Activated T-cell treated with anti-CD3 and anti-CD28 coated beads for 24 hours (primary cell): ENCODE results near the gene XPNPEP1.
"Not testable (repeated sequence)": the region's sequence is repeated elsewhere in the genome, so short reads cannot be mapped to it uniquely, and the experiment has no call there.

Source experiments
- DNase-seq: peaks from one replicate; pipeline ENCODE4 v3.0.0-alpha.2; 2020; ENCODE audit warnings: low read depth

The XPNPEP1 gene

DNA sequence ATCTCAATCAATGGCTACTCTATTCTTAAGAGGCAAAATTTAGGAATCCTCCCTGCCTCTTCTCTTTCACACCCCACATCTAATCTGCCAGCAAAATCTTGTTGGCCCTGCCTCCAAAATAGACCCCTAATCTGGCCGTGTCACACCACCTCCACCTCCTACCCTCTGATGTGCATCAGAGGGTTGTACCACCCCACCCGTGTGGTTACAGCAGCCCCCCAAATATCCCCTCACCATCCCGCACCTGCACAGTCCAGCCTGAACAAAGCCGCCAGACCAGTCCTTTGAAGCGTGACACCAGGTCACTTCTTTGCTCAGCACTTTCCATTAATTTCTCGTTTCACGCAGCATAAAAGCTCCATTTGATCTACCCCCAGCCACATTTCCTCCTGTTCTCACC lies 776 bp upstream of the XPNPEP1 start:
- no peak for DNase-seq

DNA sequence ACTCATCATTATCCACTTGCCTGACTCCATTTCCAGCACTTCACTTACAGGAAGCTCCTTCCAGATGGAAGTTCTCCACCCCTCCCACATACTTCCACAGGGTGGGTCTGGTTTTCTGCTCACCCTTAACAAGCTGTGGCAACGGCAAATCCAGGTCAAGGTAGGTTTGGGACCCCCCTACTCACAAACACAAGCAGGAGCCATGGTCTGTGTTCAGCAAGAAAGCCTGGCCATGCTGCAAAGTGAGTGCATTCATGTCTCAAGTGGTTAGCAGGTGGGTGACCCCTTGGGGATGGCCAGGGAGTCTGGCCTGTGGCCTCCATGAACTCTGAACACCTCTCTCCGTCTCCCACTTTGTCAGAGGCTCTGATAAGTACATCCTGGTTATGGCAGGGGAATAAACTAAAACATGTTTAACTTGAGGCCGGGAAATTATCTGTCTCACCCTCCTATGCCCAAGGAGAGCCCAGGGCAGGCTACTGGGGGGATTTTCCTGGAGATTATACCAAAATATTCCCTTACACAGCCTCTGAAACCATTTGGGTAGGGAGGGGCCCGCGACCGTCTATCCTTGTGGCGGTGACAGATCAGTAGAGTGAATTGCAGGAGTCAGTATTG lies 844 bp downstream of the XPNPEP1 start:
- DNase-seq: no peak

DNA sequence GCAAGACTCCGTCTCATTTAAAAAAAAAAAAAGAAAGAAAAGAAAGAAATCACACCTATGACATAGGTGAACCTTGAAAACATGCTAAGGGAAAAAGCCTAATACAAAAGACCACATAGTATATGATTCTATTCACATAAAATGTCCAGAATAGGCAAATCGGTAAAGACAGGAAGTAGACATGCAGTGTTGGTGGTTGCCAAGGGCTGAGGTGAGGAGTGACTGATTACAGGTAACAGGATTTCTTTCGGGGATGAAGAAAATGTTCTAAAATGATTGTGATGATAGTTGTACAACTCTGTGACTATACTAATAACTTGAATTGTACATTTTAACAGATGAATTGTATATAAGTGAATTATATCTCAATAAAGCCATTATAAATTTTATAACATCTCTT lies 3.3 kb downstream of the XPNPEP1 start:
- no peak for DNase-seq

DNA sequence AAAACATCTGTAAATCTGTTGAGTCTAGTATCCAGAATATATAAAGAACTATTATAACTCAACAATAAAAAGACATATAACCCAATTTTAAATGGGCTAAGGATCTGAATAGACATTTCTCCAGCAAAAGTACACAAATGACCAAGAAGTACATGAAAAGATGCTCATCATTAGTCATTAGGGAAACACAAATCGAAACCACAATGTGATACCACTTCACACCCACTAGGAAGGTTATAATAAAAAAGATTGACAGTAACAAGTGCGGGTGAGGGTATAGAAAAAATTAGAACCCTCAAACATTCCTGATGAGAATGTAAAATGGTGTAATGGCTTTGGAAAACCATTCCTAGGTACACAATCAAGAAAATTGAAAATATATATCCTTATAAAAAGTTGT lies 4.1 kb downstream of the XPNPEP1 start:
- DNase-seq: no peak

DNA sequence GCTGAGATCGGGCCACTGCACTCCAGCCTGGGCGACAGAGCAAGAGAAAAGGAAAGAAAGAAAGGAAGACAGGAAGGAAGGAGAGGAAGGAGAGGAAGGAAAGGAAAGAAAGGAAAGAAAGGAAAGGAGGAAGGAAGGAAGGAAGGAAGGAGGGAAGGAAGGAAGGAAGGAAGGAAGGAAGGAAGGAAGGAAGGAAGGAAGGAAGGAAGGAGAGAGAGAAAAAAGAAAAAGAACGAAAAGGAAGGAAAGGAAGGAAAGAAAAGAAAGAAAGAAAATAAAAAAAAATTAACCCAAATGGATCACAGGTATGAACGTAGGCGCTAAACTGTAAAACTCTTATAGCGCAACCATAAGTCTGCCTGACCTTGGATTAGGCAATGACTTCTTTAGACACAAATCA lies 4.6 kb downstream of the XPNPEP1 start:
- not testable (repeated sequence) for DNase-seq

DNA sequence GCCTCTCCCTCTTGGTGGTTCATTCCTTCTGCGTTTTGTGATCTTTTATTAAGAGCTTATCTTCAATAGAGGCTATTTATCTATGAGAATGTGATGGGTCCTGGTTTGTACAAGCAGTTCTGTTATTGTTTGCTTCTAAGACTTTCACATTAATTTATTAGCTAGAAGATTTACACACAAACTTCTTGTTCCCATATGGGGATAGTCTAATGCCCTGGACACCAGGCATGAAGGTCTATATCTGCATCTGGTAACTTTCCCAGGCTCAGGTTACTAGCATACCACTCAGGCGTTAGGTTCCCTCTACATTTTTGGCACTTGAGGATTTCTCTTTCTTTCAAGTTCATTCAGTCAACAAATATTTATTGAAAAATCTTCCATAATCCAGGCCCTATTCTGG lies 7.7 kb downstream of the XPNPEP1 start:
- no peak for DNase-seq

DNA sequence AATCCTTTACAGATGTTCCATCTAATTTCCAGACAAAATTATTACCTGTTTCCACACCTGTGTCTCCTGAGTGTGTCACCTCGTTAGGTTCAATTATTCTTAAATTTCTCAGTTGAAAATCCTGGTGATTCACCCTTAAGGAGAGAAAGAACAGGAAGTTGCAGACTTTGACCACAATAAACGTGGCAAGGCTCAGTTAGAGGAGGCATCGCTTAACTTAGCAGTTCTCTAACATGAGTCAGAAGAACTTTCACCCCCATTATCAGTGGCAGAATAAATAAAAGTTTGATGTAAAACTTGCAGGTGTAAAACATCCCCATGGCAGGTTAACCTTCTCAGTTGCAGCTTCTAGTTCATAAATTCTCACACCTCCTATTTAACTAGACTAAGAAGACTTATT lies 8.3 kb downstream of the XPNPEP1 start:
- peak; percentile 33 for DNase-seq

DNA sequence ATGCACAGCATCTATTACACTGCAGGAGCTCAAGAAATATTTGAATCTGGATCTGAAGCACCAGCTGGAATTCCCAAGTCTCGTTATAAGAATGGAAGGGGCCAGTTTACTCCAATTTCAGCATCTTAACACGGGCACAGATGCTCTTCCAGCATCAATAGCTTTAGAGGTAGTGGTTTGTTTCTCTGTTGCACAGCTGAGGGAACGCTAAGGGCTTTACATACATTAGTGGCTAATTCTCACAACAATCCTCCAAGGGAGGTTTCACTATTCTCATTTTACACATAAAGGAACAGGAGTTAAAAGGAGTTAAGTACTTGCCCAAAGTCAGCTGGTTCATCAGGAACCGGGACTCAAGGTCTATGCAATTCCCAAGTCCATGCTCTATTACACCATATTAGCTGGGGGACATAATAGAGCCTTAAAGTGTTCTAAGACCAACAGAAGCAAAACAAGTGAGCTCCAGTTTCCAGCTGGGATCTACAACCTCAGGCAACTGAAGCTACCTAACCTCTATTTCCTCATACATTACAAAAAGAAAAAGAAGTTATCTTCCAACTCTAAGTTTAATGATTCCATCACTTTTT lies 9.9 kb downstream of the XPNPEP1 start:
- DNase-seq: no peak

DNA sequence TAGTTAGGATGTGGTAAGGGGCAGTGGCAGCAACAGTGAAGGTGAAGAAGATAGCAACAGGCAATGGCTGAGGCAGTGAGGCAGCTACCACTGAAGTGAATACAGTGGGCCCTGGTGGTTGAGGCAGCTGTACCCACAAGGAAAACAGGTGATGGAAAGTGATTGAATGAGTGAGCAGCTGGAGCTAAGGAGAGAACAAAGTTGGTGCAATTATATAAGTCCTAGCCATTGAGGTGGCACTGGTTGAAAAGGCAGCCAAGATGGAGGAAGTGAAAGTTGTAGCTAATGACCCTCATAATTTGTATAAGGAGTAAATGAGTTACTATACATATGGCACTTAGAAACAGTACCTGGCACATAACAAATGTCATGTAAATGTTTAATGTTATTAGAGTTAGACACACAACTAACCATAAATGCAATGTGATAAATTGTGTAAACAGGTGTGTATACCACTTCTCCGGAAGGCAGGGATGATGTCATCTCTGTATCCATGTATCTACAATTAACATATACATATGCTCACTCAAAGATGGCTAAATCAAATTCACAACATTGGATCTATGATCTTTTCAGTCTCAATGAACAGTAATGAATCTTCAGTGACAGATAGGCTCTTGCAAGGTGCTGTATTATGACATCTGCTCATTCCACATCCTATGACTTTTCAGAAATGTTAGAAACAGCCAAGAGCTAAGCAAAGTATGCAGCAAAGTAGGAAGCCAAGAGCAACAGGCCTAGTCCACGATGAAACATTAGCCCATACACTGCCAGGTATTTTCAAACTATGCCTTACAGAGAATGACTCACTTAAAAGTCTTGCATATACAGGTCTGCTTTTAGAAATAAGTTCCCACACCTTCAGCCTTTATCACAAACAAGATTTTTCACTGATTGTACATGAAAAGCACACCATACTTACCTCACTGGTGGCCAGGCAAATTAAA lies 10.7 kb downstream of the XPNPEP1 start:
- no peak for DNase-seq

DNA sequence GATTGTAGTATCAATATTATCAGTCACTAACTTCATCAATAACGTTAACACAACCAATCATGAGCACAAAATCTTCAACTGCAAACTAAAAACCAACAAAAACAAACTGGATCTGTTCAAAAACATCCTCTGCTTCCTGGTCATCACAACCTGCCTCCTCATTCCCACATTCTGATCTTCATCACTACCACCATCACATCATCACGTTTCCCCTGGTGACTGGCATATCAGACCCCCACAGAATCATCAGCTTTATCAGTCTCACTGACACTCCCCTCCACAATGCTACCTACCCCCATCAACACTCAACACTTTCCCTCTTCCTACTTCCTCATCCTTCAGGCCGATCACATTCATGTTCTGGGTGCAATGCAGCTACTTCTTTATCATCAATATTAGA lies 11.4 kb downstream of the XPNPEP1 start:
- DNase-seq: no peak

DNA sequence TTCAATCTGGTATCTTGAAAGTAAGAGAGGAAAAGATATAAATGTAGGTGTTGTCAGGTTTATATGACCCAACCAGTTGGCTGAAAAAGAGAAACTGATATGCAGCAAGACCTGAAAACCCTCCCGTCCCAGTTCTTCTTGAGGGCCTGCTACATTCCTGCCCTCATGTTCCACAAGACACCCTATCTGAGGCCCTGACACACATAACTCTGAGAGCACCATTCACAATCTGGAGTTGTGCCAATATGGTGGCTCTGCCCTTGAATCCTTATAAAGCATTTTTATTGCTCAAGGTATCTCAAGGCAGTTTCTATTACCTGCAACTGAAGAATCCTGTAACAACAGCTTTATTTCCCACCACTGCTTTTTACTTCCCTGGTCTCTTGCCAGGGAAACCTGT lies 17.0 kb downstream of the XPNPEP1 start:
- no peak for DNase-seq

DNA sequence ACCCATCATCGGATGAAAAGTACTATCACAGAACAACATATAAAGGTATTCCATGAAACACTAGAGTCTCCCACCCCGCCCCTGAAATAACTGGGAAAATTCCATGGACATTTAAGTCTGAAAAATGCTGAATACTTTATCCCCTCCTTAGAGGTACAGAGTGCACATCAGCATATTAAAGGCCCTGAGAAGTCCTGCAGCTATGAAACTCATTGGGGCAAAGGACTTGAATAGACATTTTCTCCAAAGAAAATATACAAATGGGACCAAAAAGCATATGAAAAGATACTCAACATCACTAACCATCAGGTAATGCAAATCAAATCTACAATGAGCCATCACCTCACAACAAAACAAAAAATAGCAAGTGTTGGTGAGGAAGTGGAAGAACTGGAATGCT lies 18.9 kb downstream of the XPNPEP1 start:
- no peak for DNase-seq

DNA sequence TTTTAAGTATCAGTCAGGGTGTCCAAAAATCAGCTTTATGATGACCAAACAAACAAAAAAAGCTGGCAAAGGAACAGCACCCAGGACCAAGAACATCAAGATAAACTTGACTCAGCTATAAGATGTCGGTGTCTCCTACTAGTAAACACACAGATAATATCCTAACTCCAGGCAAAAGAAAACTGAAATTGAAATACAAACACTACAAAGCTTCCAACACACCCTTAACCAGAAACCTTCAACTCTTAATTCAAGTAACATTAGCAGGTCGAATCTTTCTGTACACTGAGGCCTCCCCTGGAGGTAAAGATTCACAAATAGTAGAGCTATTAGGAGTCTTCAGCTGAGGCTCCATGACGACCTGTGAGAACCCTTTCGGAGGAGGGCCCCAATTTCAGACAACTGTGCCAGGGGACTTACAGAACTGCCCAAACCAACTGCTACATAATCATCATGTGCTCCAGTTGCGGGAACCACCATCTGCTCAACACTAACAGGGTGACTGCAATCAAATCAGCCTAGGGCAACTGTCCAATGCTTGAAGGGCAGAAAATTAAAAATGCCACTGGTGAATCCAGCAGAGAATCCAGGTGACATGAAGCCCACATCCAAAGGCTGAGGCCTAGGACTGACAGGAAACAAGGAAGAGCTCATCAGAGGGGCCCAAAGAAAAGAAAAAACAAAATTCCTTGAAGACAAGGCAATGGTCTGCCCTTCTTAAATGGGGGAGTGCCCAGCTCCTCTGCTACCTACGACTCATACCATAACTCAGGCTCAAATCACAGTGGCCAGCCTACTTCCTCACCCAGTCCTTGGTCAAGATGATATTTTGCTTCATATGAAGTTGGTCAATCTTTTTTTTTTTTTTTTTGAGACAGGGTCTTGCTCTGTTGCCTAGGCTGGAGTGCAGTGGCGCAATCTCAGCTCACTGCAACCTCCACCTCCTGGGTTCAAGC lies 20.0 kb downstream of the XPNPEP1 start:
- DNase-seq: no peak

DNA sequence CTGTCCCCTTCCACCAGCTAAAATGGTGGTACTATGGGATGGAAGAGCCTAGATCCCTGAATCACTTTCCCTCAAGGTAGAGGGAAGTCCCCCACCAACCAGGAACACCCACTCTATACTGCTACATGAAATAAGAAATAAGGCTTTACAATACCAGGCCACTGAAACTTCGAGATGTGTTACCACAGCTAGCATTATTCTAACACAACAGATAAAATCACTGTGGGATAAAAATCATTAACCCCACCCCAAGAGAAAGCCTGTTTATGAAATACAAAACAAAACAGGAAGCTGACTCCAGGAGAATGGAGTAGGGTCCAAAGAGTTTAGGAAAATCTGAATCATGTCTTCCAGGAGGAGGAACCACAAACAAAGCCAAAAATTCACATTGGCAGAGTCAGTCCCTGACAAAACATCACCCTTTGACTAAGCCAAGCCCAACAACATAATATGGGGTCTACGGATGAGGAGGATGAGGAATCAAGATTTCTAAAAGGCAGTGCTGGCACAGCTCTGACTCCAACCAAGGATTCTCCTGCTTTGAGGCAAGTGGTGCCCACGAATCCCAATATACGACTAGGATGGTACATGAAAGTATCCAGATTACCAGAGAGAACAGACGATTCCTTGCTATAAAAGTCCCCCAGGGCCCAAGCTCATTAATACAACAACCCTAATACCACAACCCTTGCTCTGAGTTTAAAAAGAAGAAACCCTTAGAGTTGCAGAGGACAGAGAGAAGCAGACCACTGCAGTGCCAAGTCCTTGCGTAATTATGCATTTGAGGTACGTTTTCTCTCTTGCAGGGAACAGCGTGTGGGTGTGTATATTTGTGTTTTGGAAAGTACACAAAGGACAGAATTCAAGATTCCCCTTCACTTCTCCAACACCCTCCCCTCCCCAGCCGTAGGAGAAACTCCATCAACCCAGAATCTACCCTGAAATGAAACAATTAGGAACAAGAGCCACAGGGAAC lies 23.7 kb downstream of the XPNPEP1 start:
- DNase-seq: no peak

DNA sequence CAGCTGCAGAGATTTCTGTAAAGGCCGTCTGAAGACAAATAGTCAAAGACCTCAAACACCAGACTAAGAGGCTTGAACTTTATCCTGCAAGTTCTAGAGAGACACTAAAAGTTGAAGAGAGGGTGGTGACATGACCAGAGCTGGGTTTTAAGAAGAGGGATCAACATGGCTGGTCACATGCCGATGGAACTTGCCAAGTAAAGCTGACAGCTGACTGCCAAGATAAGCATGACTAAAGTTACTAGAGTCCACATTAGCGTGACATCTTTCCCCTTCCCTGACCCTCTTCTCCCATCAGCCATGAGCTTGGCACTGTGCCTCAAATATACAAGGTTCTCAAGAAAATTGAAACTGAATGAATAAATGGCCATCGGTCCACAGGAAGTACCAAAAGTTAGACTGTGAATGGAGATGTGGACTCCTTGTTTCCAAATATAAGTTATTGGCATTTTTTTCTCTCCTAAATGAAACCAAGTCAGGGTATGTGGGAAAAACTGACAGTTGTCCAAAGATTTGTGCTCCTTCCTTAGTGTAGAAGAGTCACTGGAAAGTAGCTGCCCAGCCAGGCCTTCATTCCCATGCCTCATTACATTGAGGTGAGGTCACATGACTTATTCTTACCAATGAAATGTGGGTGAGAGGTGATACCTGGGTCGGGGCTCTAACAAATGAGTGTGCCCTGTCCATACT lies 24.5 kb downstream of the XPNPEP1 start:
- no peak for DNase-seq

DNA sequence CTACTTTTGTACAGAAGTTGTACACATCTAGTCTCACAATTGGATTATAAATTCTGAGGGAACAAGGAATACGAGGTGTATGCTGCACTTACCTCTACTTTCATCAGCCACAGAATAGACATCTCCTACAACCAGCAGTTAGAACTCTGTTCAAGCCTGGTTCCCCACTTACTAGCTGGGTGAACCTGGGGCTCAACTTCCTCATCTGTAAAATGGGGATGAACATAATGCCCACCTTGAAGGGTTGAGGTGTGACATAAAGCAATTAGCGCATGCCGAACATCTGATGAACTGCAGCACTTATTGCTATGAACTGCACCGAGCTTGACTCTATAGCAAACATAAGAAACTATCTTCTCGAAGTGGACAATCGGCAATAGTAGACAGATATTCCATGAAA lies 25.3 kb downstream of the XPNPEP1 start:
- no peak for DNase-seq

DNA sequence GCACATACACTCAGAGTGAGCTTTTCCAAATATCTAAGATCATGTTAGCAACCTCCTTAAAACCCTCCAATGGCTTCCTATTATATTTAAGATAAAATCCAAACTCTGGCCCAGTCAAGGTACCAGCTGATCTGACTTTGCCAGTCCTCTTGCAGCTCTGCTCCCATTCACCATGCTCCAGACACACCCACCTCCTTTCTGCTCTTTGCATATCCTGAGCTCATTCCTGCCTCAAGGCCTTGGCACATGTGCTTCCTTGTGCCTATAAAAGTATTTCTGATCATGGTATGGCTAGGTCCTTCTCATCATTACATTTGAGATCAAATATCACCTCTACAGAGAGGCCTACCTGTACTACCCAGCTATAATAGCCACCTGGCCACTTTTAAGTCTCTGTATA lies 27.5 kb downstream of the XPNPEP1 start:
- DNase-seq: no peak

DNA sequence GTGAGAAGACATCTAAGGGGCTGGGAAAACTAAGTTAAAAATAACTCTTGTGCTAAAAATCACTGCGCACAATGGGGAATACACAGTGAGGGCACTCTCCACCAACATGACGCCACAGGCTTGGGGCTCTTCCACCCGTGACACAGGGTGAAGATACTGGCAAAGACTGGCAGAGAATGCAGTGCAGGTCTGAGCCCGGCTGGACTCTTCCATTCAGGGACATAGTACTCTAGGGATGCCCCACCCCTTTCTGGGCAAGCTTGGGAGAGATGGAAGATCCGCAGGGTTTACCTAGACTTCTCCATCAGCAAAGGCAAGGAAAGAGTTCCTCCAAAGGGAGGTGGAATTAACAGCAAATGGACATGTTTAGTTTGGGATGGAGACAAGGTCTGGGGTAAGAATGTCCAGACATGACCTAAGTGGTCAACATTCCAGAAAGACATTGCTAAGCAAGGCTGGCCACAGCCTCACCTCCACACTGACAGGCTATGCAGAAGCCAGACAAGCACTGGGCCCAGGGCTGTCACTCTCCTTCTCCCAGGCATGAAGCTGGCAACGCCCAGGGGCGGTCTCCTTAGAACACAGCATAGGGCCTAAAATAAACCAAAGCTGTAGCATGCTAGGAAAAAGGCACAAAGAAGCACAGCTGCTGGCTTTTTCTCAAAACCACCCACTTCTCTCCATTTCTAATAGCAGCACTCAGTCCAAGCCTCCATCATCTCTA lies 28.1 kb downstream of the XPNPEP1 start:
- no peak for DNase-seq

DNA sequence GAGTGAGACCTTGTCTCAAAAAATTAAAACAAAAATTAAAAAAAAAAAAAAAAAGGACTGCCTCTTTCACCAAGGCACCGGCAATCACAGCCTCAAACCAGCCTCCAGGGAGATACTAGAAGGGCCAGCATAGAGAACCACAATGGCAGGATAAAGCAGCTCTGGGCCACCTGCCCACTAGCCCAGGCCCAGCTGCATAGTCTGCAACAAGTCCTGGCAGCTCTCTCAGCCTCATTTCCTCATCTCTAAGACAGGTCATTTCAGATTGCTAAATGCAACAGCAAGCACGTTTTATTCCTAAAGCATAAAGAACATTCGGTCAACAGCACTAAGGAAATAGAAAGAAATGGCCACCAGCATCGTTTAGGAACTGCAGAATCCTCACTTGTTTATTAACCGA lies 28.8 kb downstream of the XPNPEP1 start:
- DNase-seq: no peak

DNA sequence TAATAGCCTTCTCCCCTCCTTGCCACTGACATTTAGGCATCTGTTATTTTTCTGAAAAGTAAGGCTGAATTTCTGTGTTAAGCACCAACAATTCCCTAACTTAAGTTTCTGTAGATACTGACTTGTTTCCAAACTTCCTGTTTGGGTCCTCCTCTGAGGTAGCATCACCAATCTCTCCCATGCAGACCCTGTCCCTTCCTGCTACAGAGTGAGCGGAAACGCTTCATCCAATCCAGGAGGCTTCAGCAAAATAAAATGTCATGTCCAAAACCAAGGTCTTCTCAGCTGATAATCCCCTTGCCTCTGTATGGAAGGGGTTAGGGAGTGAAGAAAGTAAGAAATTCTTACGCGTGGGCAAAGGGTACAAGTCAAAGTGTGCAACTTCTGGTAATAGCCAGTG lies 29.9 kb downstream of the XPNPEP1 start:
- no peak for DNase-seq
